ENCODE data around the gene TBC1D30. TPM values are rescaled to one million over a fixed set of nuclear protein-coding genes. Genes with fewer than 3 reads are reported as not detected.
"Not testable (repeated sequence)": the region's sequence is repeated elsewhere in the genome, so short reads cannot be mapped to it uniquely, and the experiment has no call there.

Gene TBC1D30
- total RNA-seq, 1 donor from 2014 or later: 1.2 TPM

DNA sequence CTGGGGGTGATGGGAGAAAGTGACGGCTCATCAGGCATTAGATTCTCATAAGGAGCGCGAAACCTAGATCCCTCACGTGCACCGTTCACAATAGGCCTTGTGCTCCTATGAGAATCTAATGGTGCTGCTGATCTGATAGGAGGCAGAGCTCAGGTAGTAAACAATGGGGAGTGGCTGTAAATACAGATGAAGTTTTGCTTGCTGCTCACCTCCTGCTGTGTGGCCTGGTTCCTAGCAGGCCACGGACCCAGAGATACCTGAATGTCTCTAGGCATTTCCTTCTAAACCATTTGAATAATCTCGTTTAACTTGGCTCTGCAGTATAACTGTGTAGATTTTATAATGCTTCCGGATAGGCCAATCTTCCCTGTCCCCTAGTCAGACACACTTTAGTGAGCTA lies 13.0 kb downstream of the TBC1D30 start:
- Mint-ChIP-seq H3K4me3 (ENCODE audit: unreplicated experiment) (no peak overlapping the region), H3K27ac (ENCODE audit: unreplicated experiment) (no peak overlapping the region), H3K9me3 (ENCODE audit: unreplicated experiment) (no peaks in the 10 kb centered on the region), H3K36me3 (ENCODE audit: low read depth, unreplicated experiment) (no peaks in the 10 kb centered on the region), H3K4me1 (ENCODE audit: low read depth, unreplicated experiment) (no peaks in the 10 kb centered on the region), H3K27me3 (ENCODE audit: low read depth, unreplicated experiment) (peaks cover 5% of the 10 kb centered on the region)
- Histone ChIP-seq H3K9me3 (ENCODE audit: insufficient read depth, low read depth, low read length) (no peaks in the 10 kb centered on the region), H3K79me2 (ENCODE audit: insufficient read depth, low read length) (no peaks in the 10 kb centered on the region), H3K27me3 (ENCODE audit: insufficient read depth, low read length) (peaks cover 7% of the 10 kb centered on the region), H3K27ac (ENCODE audit: low read depth, low read length) (no peak overlapping the region), H3K9ac (ENCODE audit: low read length) (no peak overlapping the region), H3K4me1 (ENCODE audit: insufficient read depth, low read length) (no peaks in the 10 kb centered on the region), H3K4me3 (ENCODE audit: insufficient read depth, low read depth, low read length) (no peak overlapping the region), H3K36me3 (ENCODE audit: insufficient read depth, low read length) (no peaks in the 10 kb centered on the region), H2AFZ (ENCODE audit: low read depth, low read length) (no peak overlapping the region), H3K4me2 (ENCODE audit: low read length) (no peak overlapping the region), H4K20me1 (ENCODE audit: insufficient read depth, low read length) (no peaks in the 10 kb centered on the region)
- DNase-seq (ENCODE audit: low read depth): no peak
- no peak for FAIRE-seq
- no peak for TF ChIP-seq EZH2 (IDR thresholded peaks at IDR 0.05; ENCODE audit: insufficient read depth, low read length)
- TF ChIP-seq, protein P1, sequence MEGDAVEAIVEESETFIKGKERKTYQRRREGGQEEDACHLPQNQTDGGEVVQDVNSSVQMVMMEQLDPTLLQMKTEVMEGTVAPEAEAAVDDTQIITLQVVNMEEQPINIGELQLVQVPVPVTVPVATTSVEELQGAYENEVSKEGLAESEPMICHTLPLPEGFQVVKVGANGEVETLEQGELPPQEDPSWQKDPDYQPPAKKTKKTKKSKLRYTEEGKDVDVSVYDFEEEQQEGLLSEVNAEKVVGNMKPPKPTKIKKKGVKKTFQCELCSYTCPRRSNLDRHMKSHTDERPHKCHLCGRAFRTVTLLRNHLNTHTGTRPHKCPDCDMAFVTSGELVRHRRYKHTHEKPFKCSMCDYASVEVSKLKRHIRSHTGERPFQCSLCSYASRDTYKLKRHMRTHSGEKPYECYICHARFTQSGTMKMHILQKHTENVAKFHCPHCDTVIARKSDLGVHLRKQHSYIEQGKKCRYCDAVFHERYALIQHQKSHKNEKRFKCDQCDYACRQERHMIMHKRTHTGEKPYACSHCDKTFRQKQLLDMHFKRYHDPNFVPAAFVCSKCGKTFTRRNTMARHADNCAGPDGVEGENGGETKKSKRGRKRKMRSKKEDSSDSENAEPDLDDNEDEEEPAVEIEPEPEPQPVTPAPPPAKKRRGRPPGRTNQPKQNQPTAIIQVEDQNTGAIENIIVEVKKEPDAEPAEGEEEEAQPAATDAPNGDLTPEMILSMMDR (IDR thresholded peaks at IDR 0.05; ENCODE audit: insufficient read depth, low read depth, low read length): no peak

DNA sequence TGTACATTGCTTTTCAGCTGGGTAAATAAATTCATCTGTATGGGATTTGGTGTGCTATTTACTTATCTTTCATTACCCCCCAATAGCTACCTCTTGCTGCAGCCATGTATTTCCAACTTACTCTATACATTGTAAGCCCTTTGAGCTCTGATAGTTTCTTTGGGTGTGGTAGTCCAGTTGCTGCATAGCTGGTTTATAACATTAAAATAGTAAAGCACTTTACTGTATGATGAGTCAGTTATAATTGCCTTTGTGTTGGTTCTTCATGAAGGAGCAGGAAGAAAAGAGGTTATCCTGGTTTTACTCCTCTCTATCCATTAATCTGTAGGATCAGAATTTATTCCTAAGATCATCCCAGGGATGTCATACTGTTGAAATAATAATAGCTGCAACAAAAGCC lies 15.7 kb downstream of the TBC1D30 start:
- peaks cover 5% of the 10 kb centered on the region for H3K27me3 Mint-ChIP-seq (ENCODE audit: low read depth, unreplicated experiment)
- peaks cover 7% of the 10 kb centered on the region for H3K27me3 ChIP-seq (ENCODE audit: insufficient read depth, low read length)
- H3K4me3 ChIP-seq (ENCODE audit: insufficient read depth, low read depth, low read length): no peak overlapping the region
- DNase-seq (ENCODE audit: low read depth): no peak
- H3K9ac ChIP-seq (ENCODE audit: low read length): no peak overlapping the region
- no peaks in the 10 kb centered on the region for H3K4me1 Mint-ChIP-seq (ENCODE audit: low read depth, unreplicated experiment)
- no peak overlapping the region for H3K27ac ChIP-seq (ENCODE audit: low read depth, low read length)
- no peaks in the 10 kb centered on the region for H3K36me3 Mint-ChIP-seq (ENCODE audit: low read depth, unreplicated experiment)
- H3K9me3 ChIP-seq (ENCODE audit: insufficient read depth, low read depth, low read length): no peaks in the 10 kb centered on the region
- no peak for FAIRE-seq
- H3K4me1 ChIP-seq (ENCODE audit: insufficient read depth, low read length): no peaks in the 10 kb centered on the region
- TF ChIP-seq EZH2 (IDR thresholded peaks at IDR 0.05; ENCODE audit: insufficient read depth, low read length): no peak
- TF ChIP-seq, protein P1 (IDR thresholded peaks at IDR 0.05; ENCODE audit: insufficient read depth, low read depth, low read length): no peak
- H3K9me3 Mint-ChIP-seq (ENCODE audit: unreplicated experiment): no peaks in the 10 kb centered on the region
- H4K20me1 ChIP-seq (ENCODE audit: insufficient read depth, low read length): no peaks in the 10 kb centered on the region
- H2AFZ ChIP-seq (ENCODE audit: low read depth, low read length): no peak overlapping the region
- no peak overlapping the region for H3K4me3 Mint-ChIP-seq (ENCODE audit: unreplicated experiment)
- no peaks in the 10 kb centered on the region for H3K79me2 ChIP-seq (ENCODE audit: insufficient read depth, low read length)
- no peak overlapping the region for H3K27ac Mint-ChIP-seq (ENCODE audit: unreplicated experiment)
- no peak overlapping the region for H3K4me2 ChIP-seq (ENCODE audit: low read length)
- no peaks in the 10 kb centered on the region for H3K36me3 ChIP-seq (ENCODE audit: insufficient read depth, low read length)

DNA sequence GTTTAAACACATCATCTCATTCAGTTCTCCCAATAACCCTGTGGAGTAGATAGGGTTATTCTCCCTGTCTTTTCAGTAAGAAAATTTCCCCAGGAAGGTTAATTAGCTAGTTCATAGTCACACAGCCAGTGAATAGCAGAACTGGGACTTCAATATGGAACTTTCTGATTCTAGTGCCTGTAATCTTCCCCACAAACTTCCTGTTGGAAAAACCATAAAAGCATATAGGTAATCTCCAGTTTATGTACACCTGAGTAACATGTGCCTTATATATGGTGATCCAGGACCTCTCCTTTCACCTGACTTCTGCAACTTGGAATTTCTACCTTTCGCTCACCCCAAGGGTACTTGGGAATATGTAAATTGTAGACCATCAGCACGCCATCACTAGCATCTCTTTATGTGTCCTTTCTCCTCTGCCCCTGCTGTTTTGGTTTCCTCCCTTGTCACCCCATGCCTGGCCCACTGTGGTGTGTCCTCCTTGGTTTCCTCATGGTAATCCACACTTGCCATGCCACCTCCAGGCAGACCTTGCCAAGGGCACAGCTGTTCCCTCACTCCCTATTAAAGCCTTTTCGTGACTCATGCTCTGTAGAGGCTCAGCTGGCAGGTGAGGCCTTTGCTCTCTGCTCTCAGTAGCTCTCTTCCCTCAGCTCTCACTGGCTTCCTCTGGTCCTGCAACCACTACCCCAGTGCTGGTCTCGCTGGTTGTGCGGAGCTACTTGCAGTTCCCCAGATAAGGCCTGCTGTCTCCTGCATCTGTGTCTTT lies 16.7 kb downstream of the TBC1D30 start:
- TF ChIP-seq, protein P1 (IDR thresholded peaks at IDR 0.05; ENCODE audit: insufficient read depth, low read depth, low read length): no peak
- TF ChIP-seq EZH2 (IDR thresholded peaks at IDR 0.05; ENCODE audit: insufficient read depth, low read length): no peak
- Mint-ChIP-seq H3K4me1 (ENCODE audit: low read depth, unreplicated experiment) (no peaks in the 10 kb centered on the region), H3K27me3 (ENCODE audit: low read depth, unreplicated experiment) (peaks cover 5% of the 10 kb centered on the region), H3K9me3 (ENCODE audit: unreplicated experiment) (no peaks in the 10 kb centered on the region), H3K27ac (ENCODE audit: unreplicated experiment) (no peak overlapping the region), H3K4me3 (ENCODE audit: unreplicated experiment) (no peak overlapping the region), H3K36me3 (ENCODE audit: low read depth, unreplicated experiment) (no peaks in the 10 kb centered on the region)
- FAIRE-seq (no peak), DNase-seq (ENCODE audit: low read depth) (no peak)
- H3K4me3 ChIP-seq (ENCODE audit: insufficient read depth, low read depth, low read length): no peak overlapping the region
- H3K4me1 ChIP-seq (ENCODE audit: insufficient read depth, low read length): no peaks in the 10 kb centered on the region
- H3K27ac ChIP-seq (ENCODE audit: low read depth, low read length): no peak overlapping the region
- no peaks in the 10 kb centered on the region for H4K20me1 ChIP-seq (ENCODE audit: insufficient read depth, low read length)
- H3K9me3 ChIP-seq (ENCODE audit: insufficient read depth, low read depth, low read length): no peaks in the 10 kb centered on the region
- no peak overlapping the region for H2AFZ ChIP-seq (ENCODE audit: low read depth, low read length)
- H3K79me2 ChIP-seq (ENCODE audit: insufficient read depth, low read length): no peaks in the 10 kb centered on the region
- no peak overlapping the region for H3K4me2 ChIP-seq (ENCODE audit: low read length)
- peaks cover 7% of the 10 kb centered on the region for H3K27me3 ChIP-seq (ENCODE audit: insufficient read depth, low read length)
- H3K9ac ChIP-seq (ENCODE audit: low read length): no peak overlapping the region
- no peaks in the 10 kb centered on the region for H3K36me3 ChIP-seq (ENCODE audit: insufficient read depth, low read length)

DNA sequence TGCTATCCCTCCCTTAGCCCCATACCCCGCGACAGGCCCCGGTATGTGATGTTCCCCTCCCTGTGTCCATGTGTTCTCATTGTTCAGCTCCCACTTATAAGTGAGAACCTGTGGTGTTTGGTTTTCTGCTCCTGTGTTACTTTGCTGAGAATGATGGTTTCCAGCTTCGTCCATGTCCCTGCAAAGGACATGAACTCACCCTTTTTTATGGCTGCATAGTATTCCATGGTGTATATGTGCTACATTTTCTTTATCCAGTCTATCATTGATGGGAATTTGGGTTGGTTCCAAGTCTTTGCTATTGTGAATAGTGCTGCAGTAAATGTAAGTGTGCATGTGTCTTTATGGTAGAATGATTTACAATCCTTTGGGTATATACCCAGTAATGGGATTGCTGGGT lies 24.0 kb downstream of the TBC1D30 start:
- H3K36me3 ChIP-seq (ENCODE audit: insufficient read depth, low read length); H3K9ac ChIP-seq (ENCODE audit: low read length); H3K4me1 Mint-ChIP-seq (ENCODE audit: low read depth, unreplicated experiment); H3K27me3 Mint-ChIP-seq (ENCODE audit: low read depth, unreplicated experiment); FAIRE-seq; H2AFZ ChIP-seq (ENCODE audit: low read depth, low read length); H3K79me2 ChIP-seq (ENCODE audit: insufficient read depth, low read length); H3K4me3 Mint-ChIP-seq (ENCODE audit: unreplicated experiment); H3K4me2 ChIP-seq (ENCODE audit: low read length); H3K27ac Mint-ChIP-seq (ENCODE audit: unreplicated experiment); H3K4me3 ChIP-seq (ENCODE audit: insufficient read depth, low read depth, low read length); H3K27ac ChIP-seq (ENCODE audit: low read depth, low read length); H3K9me3 Mint-ChIP-seq (ENCODE audit: unreplicated experiment); DNase-seq (ENCODE audit: low read depth); H4K20me1 ChIP-seq (ENCODE audit: insufficient read depth, low read length); H3K4me1 ChIP-seq (ENCODE audit: insufficient read depth, low read length); H3K36me3 Mint-ChIP-seq (ENCODE audit: low read depth, unreplicated experiment); H3K27me3 ChIP-seq (ENCODE audit: insufficient read depth, low read length); H3K9me3 ChIP-seq (ENCODE audit: insufficient read depth, low read depth, low read length): not testable (repeated sequence)

Measured in astrocyte (in vitro differentiated cells and primary cell).